ENCODE measurements around the gene CADM3.

DNA sequence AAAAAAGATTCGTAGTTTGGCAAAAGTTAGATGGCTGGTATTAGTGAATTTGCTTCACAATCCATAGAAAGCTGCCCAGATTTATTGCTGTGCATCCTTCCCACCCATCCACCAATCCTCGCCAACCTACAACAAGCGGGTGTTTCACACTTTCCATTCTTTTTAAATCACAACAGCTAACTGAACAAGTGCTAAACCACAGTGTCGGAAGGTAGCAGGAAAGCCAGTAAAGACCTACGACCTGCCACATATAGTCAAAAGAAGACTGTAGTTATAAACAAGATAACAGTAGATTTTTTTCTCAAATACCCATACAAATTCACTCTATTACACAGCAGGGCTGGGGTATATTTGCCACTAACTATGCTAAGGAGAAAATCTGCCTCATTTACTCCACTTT lies 47.8 kb upstream of the CADM3 start:
- TF ChIP-seq, protein P1, sequence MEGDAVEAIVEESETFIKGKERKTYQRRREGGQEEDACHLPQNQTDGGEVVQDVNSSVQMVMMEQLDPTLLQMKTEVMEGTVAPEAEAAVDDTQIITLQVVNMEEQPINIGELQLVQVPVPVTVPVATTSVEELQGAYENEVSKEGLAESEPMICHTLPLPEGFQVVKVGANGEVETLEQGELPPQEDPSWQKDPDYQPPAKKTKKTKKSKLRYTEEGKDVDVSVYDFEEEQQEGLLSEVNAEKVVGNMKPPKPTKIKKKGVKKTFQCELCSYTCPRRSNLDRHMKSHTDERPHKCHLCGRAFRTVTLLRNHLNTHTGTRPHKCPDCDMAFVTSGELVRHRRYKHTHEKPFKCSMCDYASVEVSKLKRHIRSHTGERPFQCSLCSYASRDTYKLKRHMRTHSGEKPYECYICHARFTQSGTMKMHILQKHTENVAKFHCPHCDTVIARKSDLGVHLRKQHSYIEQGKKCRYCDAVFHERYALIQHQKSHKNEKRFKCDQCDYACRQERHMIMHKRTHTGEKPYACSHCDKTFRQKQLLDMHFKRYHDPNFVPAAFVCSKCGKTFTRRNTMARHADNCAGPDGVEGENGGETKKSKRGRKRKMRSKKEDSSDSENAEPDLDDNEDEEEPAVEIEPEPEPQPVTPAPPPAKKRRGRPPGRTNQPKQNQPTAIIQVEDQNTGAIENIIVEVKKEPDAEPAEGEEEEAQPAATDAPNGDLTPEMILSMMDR (IDR thresholded peaks at IDR 0.05) = no peak
- no peak for TF ChIP-seq POLR2A (IDR thresholded peaks at IDR 0.05)

Data from adrenal gland (tissue), 5 donors.